ENCODE measurements around the gene ANXA8.

Gene ANXA8

DNA sequence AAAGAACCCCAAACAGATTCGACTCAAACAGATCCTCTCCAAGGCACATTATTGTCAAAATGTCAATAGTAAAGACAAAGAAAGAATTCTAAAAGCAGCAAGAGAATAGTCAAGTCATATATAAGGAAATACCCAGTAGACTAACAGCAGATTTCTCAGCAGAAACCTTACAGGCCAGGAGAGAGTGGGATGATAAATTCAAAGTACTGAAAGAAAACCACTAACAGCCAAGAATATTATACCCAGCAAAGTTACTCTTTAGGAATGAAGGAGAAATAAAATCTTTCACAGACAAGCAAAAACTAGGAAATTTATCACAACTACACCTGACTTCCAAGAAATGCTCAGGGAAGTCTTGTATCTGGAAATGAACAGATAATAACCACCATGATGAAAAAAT is 38.2 kb downstream of the ANXA8 start:
- DNase-seq, result no peak

DNA sequence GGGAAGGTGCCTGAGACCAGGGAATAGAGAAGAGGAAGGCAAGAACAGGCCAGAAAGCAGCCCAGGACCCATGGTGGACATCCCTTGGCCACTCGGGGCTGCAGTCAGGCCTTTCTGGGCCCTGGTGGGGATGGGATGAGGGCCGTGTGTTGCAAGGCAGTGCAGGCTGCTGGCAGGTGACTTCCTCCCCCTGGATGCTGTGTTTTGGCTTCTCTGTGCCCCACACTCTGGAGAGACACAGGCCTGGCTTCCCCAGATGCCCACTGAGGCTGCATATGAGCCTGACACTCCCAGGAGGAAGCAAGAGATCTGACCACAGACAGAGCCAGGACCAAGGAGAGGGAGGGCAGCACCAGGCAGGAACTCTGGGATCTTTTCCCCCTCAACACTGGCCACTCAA is 39.9 kb downstream of the ANXA8 start:
- DNase-seq, result no peak

DNA sequence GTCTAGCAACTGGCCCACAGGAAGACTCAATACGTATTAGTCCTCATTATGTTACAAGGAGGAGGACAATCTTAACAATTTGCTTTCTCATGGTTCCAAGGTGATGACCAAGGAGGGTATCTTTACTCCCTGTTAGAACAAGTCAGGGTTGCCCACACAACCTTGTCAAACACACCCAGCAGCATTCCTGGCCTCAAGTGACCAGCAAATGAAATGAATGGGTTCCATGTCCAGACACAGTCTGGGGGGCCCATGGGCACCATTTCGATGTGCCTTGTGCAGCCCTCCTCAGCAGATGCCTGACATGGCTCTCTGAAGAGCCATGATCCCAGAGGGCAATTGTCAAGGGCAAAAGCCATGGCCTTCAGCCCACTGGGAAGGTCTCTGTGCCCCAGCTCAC is 40.8 kb downstream of the ANXA8 start:
- DNase-seq, result no peak

DNA sequence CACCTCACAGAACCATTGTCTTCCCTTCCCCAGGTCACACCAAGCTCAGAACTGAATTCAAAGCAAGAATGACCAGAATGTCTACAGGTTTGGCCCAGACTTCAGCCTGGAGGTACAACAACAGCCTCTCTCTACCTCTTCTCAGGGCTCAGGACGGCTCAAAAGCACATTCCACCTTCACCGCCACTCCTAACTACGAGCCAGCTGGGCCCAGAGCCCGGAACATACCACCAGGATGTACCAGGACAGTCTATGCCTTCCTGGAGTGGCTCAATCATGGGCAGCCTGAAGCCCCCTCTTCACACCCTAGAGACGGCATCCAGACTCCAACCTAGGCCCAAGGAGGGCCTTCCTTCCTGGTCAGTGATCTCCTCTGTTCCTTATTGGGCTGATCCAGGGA is 41.6 kb downstream of the ANXA8 start:
- DNase-seq, result no peak

DNA sequence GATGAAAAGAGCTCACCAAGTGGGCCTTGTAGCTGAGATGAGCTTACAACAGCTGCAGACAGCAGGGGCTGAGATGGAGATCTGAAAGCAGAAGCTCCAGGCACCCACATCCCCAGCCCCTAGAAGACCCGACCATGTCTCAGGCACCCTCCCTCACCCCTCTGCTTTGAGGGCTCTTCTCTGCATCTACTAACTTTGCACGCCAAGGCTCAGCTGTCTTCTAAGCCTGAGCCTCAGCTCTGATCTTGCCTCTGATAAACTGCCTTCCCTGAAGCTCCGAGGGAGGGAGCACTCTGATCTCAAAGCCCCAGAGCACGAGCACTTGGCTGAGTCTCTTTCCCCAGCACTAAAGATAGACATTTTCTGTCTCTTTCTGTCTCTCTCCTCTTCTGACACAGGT is 42.0 kb downstream of the ANXA8 start:
- DNase-seq, result no peak

DNA sequence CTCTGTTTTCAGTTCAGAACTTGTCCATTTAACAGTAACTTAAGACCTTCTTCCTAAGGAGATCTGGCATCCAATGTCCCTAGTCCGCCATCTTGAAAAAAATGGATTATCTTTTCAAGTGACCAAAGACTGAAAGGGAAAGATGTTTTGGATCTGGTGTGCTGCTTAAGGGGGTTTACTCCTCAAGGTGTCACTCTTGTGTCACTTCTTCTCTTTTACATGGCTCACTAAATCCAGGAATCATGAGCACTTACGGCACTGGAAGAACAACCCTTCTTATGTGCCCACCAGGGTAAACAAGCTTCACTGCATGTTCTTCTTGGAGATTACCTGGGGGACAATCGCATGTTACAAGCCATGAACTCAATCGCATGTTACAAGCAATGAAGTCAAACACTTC is 43.7 kb downstream of the ANXA8 start:
- no peak for DNase-seq

DNA sequence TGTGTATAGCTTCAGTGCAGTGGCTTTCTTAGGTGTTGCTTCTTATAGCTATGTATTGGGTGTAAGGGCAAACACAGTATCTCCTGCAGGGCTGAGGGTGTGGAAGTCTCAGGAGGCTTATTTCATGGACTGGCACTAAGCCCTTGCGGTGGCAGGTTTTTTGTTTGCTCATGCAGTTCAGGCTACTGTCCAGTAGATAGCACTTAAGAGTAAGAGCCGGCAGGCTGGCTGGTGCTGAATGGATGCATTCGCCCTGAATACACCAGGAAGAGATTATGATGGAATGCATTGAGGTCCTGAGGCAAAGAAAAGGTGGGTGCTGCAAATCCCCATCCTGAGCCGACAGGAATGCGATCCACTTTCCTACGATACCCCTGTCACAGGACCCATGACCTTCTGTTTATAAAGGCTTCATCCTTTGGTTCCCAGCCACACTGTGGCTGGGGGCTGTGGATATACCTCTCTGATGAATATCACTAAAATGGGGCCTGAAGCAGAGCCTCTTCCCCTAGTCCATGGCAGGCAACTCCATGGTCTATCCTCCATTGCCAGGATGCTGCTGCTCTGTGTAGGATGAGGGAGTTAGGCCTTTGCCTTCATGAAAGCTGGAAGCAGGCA is 44.9 kb downstream of the ANXA8 start:
- DNase-seq, result no peak

DNA sequence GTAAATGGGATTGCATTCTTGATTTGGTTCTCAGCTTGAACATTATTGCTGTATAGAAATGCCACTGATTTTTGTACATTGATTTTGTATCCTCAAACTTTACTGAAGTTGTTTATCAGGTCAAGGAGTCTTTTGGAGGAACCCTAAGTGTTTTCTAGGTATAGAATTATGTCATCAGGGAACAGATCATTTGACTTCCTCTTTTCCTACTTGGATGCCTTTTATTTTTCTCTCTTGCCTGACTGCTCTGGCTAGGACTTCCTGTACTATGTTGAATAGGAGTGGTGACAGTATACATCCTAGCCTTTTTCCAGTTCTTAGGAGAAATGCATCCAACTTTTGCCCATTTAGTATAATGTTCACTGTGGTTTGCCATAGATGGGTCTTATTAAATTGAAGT is 48.8 kb downstream of the ANXA8 start:
- no peak for DNase-seq

DNA sequence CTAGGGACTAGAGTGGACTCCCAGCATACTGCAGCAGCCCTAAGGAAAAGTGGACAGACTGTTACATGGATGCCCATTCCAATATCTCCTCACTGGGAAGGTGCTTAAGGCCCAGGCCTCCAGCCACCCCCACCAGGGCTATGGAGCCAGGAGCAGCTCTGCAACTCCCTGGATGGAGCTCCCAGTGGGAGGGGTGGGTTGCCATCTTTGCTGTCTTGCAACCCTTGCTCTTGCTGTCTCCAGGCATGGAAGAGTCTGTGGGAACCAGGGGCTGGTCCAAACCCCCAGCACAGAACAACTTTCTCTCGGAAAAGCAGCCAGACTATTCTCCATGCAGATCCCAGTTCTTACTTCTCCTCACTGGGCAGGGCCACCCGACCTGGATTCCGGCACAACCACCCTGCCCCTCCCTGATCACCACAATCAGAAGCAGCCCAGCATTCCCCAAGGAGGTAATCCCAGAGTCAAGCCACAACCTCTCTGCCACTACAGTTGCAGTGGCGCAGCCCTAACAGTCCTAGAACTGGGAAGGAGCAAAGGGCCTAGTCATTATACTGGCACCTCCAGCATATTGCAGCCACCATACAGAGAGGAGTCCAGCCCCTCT is 58.0 kb downstream of the ANXA8 start:
- DNase-seq, result no peak

DNA sequence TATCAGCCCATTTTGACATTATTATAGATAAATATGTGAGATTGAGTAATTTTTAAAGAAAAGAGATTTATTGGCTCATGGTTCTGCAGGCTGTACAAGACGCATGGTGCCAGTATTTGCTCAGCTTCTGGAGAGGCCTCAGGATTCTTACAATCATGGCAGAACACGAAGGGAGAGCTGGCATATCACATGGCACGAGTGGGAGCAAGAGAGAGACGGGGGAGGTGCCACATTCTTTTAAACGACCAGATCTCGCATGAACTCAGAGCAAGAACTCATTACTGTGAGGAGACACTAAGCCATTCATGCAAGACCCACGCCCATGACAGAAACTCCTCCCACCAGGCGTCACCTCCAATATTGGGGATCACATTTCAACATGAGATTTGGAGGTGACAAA is 59.7 kb downstream of the ANXA8 start:
- no peak for DNase-seq

DNA sequence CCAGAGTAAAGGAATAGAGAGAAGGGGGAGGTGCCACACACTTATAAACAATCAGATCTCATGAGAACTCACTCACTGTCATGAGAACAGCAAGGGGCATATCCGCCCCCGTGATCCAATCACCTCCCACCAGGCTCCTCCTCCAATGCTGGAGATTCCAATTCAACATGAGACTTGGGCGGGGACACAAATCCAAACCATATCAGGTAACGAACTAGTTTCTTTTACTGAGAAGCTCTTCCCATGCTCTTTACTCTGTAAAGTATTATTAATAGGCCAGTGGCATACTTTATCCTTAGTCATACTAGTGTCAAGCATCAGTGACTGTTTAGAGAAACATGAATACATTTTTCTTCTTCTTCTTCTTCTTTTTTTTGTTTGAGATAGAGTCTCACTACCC is 60.4 kb downstream of the ANXA8 start:
- DNase-seq, result no peak

DNA sequence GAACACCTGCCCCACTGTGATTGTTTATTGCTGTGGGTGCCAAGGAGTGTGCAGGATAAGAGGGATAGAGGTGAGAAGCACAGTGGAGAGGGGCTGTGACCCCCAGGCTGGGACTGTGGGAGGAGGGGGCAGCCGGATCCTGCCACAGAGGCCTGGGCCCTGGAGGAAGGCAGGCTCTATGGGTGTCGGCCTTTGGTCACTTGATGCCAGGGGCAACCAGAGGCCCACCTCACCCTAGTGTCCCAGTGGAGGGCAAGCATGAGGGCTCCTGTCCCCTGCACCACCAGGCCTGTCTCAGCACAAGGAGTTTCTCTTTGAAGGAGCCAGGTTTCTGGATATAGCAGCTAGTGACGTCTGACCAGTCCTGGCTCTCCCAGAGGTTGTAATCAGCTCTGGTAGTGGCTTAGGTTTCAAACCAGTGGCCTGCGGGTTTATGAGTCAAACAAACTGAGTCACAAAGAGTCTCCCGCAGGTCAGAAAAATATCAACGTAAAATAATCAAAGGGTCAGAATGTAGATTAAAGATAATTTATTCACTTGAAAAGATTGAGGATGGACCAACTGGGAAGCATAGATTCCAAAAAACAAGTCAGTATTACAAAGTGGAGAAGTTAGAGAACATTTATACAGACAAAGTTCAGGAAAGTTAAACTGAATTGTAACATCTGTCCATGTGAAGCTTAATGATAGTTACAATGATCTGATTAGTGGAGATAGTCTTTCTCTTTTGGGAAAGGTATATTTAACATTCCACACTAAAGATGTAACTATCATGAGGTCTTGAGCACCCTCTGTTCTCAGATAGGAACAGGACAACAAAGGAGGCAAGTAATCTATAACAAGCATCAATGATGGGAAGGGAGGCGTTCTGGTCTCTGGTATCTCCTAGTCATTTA is 62.6 kb downstream of the ANXA8 start:
- no peak for DNase-seq

DNA sequence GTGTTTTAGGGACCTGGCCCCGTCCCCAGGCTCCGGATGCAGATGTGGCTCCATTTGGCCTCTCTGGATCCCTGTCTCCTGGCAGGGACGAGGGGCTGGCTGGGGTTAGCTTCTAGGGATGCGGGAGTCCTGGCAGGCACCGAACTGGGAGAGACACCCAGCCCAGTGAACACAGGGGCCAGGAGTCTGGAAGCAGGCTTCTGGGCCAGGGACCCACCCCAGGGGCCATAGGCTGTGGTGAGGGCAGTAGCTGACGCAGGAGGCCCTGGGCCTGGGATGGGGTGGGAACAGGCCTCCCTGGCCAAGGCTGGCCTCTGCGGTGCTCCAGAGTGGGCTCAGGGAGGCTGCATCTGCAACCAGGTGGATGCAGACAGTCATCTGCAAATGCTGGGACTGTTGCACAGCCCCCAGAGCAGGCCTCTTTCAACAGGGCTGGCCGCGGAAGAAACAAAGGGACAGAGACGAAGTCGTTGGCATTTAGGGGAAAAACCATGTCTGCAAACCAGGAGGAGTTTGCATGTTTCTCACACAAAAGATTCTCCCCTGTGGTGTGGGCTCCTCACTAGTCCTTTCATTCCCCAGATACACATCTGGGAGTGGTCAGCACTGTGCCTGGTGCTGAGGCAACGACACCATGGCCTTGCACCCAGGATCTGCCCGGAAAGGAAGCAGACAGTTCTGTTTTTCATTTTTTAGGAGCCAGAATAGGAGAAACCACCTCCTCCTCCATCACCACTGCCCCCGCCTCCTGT is 63.4 kb downstream of the ANXA8 start:
- no peak for DNase-seq

DNA sequence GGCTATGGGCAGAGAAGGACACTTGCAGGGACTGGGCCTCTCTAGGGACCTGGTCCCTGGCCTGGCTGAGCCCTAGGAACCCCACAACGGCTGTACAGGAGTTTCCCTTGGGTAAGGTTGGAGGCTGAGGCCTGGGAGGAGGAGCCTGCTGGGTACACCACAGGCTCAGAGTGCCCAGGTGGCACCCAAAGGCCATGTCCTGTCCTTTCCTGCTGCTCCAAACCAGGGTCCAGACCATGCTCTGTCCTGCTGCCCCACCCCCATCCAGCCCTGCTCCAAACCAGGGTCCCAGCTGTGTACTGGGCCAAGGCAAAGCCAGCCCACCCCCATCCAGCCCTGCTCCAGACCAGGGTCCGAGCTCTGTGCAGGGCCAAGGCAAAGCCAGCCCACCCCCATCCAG is 64.5 kb downstream of the ANXA8 start:
- no peak for DNase-seq

DNA sequence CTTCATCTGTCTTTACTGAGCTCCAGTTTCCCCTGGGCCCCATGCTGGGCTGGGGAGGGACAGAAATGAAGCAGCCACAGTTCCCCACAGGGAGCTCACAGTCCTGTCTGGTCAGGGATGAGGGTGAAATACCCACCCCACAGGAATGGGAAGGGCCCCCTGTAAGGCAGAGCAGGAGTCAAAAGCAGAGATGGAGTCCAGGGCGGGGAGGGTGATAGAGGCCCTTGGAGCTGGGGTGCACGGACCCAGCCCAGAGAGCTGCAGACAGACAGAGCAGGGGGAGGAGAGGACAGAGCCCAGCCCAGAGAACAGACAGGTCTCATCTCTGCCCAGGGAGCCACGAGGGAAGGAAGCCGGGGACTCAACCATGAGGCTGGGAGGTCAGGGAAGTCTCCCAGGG is 64.9 kb downstream of the ANXA8 start:
- no peak for DNase-seq

DNA sequence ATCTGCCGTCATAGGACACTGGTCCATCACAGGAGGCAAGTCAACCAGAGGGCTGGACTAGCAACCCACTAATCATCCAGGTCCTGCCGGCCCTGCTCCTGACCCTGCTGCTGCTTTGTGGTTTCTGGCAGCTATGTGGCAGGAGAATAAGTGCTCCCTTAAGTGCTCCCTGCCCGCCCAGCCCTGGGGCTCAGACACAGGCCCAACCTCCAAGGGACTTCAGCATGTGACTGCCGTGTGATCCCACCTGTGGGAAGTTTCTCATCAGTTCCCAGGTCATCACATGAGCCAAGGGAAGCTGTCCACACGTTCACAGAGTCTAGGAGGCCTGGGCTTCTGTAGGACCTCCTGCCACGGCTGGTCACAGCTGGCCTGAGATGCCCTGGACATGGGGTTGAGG is 65.6 kb downstream of the ANXA8 start:
- no peak for DNase-seq
